Astrocyte (in vitro differentiated cells and primary cell): Measurements from ENCODE around the gene PPP4R2. TPM values are rescaled to one million over a fixed set of nuclear protein-coding genes. Genes with fewer than 3 reads are reported as not detected.
A peak's percentile ranks its signal among the peaks of the same experiment; 100 is the strongest.

Source experiments
- DNase-seq: peaks from one replicate; pipeline ENCODE4 v3.0.0-alpha.2; 2010; ENCODE audit warnings: low read depth
- FAIRE-seq: peaks from 2 replicates; lab custom pipeline; 2011; peaks lifted over from hg19 to GRCh38; lab: Jason Lieb, UNC
- H2AFZ ChIP-seq: 2 replicates; pipeline ENCODE4 v1.6.0; 2012; ENCODE audit warnings: low read depth, low read length, inconsistent platforms
- H3K27ac ChIP-seq: 2 replicates; pipeline ENCODE4 v1.5.1; 2011; ENCODE audit warnings: low read depth, low read length, inconsistent platforms
- H3K27me3 ChIP-seq: 2 replicates; pipeline ENCODE4 v1.6.0; 2011; ENCODE audit warnings: low read length, inconsistent platforms; ENCODE audit not compliant: insufficient read depth
- H3K36me3 ChIP-seq: 2 replicates; pipeline ENCODE4 v1.5.1; 2011; ENCODE audit warnings: low read length, inconsistent platforms; ENCODE audit not compliant: insufficient read depth
- H3K4me1 ChIP-seq: 2 replicates; pipeline ENCODE4 v1.5.1; 2011; ENCODE audit warnings: low read length, inconsistent platforms; ENCODE audit not compliant: insufficient read depth
- H3K4me2 ChIP-seq: 2 replicates; pipeline ENCODE4 v1.6.0; 2012; ENCODE audit warnings: low read length, inconsistent platforms
- H3K4me3 ChIP-seq: 2 replicates; pipeline ENCODE4 v1.5.1; 2011; ENCODE audit warnings: low read depth, mild to moderate bottlenecking, low read length, inconsistent platforms; ENCODE audit not compliant: insufficient read depth
- H3K79me2 ChIP-seq: 2 replicates; pipeline ENCODE4 v1.6.0; 2012; ENCODE audit warnings: mild to moderate bottlenecking, low read length, inconsistent platforms; ENCODE audit not compliant: insufficient read depth
- H3K9ac ChIP-seq: 2 replicates; pipeline ENCODE4 v1.6.0; 2012; ENCODE audit warnings: mild to moderate bottlenecking, low read length, inconsistent platforms
- H3K9me3 ChIP-seq: 2 replicates; pipeline ENCODE4 v1.5.1; 2012; ENCODE audit warnings: low read depth, mild to moderate bottlenecking, low read length, inconsistent platforms; ENCODE audit not compliant: insufficient read depth
- H4K20me1 ChIP-seq: 2 replicates; pipeline ENCODE4 v1.6.0; 2012; ENCODE audit warnings: low read length, inconsistent platforms; ENCODE audit not compliant: insufficient read depth
- H3K27ac Mint-ChIP-seq: one replicate; pipeline ENCODE4 v1.8.0; 2021; ENCODE audit warnings: mild to moderate bottlenecking, mixed read lengths; ENCODE audit not compliant: unreplicated experiment
- H3K27me3 Mint-ChIP-seq: one replicate; pipeline ENCODE4 v1.8.0; 2021; ENCODE audit warnings: low read depth, mixed read lengths; ENCODE audit not compliant: unreplicated experiment
- H3K36me3 Mint-ChIP-seq: one replicate; pipeline ENCODE4 v1.8.0; 2021; ENCODE audit warnings: low read depth, mixed read lengths; ENCODE audit not compliant: unreplicated experiment
- H3K4me1 Mint-ChIP-seq: one replicate; pipeline ENCODE4 v1.8.0; 2021; ENCODE audit warnings: low read depth, mixed read lengths; ENCODE audit not compliant: unreplicated experiment
- H3K4me3 Mint-ChIP-seq: one replicate; pipeline ENCODE4 v1.8.0; 2021; ENCODE audit warnings: mild to moderate bottlenecking, moderate library complexity, mixed read lengths; ENCODE audit not compliant: unreplicated experiment
- H3K9me3 Mint-ChIP-seq: one replicate; pipeline ENCODE4 v1.8.0; 2021; ENCODE audit warnings: mild to moderate bottlenecking, mixed read lengths; ENCODE audit not compliant: unreplicated experiment
- EZH2 ChIP-seq: IDR thresholded peaks from 2 replicates; pipeline ENCODE4 v1.6.1; 2012; ENCODE audit warnings: mild to moderate bottlenecking, low read length, inconsistent platforms; ENCODE audit not compliant: insufficient read depth
- total RNA-seq: library from RNA; stranded (reverse); gene quantifications from 2 replicates; pipeline ENCODE4 v1.2.1, GENCODE V29; 2021
- TF ChIP-seq, protein P1 (sequence below): IDR thresholded peaks from 2 replicates; pipeline ENCODE4 v1.5.1; 2011; ENCODE audit warnings: low read depth, mild to moderate bottlenecking, inconsistent platforms, low read length, moderate library complexity; ENCODE audit not compliant: insufficient read depth

PPP4R2 gene
- total RNA-seq, 1 donor from 2014 or later: 98.5 TPM

GRCh38 chr3:72976281-72976741 lies 20.3 kb upstream of the PPP4R2 start:
- no peaks in the 10 kb centered on the region for H3K79me2 ChIP-seq
- H3K27me3 Mint-ChIP-seq: no peaks in the 10 kb centered on the region
- peaks cover 22% of the 10 kb centered on the region for H3K36me3 Mint-ChIP-seq
- peaks cover 3% of the 10 kb centered on the region for H3K4me1 Mint-ChIP-seq
- H3K4me3 ChIP-seq: no peak overlapping the region
- H3K9me3 Mint-ChIP-seq: no peaks in the 10 kb centered on the region
- H4K20me1 ChIP-seq: no peaks in the 10 kb centered on the region
- H3K36me3 ChIP-seq: no peaks in the 10 kb centered on the region
- H3K27me3 ChIP-seq: no peaks in the 10 kb centered on the region
- no peaks in the 10 kb centered on the region for H3K9me3 ChIP-seq
- TF ChIP-seq EZH2: no peak
- TF ChIP-seq, protein P1, sequence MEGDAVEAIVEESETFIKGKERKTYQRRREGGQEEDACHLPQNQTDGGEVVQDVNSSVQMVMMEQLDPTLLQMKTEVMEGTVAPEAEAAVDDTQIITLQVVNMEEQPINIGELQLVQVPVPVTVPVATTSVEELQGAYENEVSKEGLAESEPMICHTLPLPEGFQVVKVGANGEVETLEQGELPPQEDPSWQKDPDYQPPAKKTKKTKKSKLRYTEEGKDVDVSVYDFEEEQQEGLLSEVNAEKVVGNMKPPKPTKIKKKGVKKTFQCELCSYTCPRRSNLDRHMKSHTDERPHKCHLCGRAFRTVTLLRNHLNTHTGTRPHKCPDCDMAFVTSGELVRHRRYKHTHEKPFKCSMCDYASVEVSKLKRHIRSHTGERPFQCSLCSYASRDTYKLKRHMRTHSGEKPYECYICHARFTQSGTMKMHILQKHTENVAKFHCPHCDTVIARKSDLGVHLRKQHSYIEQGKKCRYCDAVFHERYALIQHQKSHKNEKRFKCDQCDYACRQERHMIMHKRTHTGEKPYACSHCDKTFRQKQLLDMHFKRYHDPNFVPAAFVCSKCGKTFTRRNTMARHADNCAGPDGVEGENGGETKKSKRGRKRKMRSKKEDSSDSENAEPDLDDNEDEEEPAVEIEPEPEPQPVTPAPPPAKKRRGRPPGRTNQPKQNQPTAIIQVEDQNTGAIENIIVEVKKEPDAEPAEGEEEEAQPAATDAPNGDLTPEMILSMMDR: no peak
- H2AFZ ChIP-seq: no peak overlapping the region
- no peak overlapping the region for H3K9ac ChIP-seq
- H3K4me3 Mint-ChIP-seq: no peak overlapping the region
- H3K4me2 ChIP-seq: no peak overlapping the region
- FAIRE-seq (no peak), DNase-seq (no peak)
- H3K27ac Mint-ChIP-seq: no peak overlapping the region
- H3K27ac ChIP-seq: no peak overlapping the region
- H3K4me1 ChIP-seq: no peaks in the 10 kb centered on the region

DNA sequence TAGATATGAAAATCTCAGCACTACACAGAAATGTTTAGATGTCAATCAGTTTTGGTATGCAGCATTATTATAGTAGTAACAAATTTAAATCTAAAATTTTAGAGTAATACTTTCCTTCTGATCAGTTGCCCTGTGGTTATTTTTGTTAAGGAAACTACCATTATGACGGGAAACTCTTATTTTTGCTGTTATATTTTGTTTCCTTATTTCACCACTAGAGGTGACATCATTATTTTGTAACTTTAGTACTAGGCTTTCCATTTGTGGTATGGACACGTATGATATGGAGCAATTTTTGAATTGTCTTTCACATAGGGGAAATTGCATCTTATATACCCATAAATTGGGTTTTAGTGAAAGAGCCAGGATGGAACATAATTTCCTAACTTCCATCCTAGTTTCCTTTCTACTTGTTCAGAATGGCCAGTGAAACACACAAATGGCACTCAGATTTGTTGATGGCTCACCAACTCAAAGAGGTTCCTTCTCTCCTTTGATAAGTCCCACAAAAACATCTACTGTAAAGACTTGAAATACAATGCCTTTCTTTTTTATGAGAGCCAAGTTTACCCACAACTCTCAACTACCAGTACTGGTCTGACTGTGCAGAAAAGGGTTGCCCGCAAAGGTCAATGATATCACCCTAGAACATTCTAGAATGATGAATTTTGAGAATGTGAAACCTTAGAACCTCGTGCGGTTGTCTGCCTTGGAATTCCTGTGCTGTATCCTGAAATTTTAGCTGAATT lies 19.4 kb upstream of the PPP4R2 start:
- peaks cover 19% of the 10 kb centered on the region for H3K36me3 Mint-ChIP-seq
- Histone ChIP-seq H3K4me2 (no peak overlapping the region), H3K27me3 (no peaks in the 10 kb centered on the region), H3K36me3 (no peaks in the 10 kb centered on the region), H4K20me1 (no peaks in the 10 kb centered on the region), H3K4me1 (no peaks in the 10 kb centered on the region), H3K79me2 (no peaks in the 10 kb centered on the region), H2AFZ (no peak overlapping the region), H3K9ac (no peak overlapping the region), H3K27ac (no peak overlapping the region), H3K4me3 (no peak overlapping the region), H3K9me3 (no peaks in the 10 kb centered on the region)
- no peak for DNase-seq
- no peaks in the 10 kb centered on the region for H3K9me3 Mint-ChIP-seq
- H3K27me3 Mint-ChIP-seq: no peaks in the 10 kb centered on the region
- TF ChIP-seq, protein P1: peak; percentile 23
- TF ChIP-seq EZH2: no peak
- no peak overlapping the region for H3K27ac Mint-ChIP-seq
- no peak for FAIRE-seq
- peaks cover 3% of the 10 kb centered on the region for H3K4me1 Mint-ChIP-seq
- no peak overlapping the region for H3K4me3 Mint-ChIP-seq
